Brain microvascular endothelial cell (primary cell): Measurements from ENCODE around the gene TNIP2.

ENCODE experiments used
- DNase-seq: peaks from one replicate; pipeline ENCODE4 v3.0.0-alpha.2; 2020
- H3K27ac ChIP-seq: fragments of 250-450 bp; sonication (Bioruptor Pico); 2 replicates; pipeline ENCODE4 v1.5.1; 2020; ENCODE audit warnings: mild to moderate bottlenecking, moderate library complexity
- H3K27me3 ChIP-seq: fragments of 250-450 bp; sonication (Bioruptor Pico); replicated peaks from 2 replicates; pipeline ENCODE4 v1.5.1; 2020; ENCODE audit warnings: mild to moderate bottlenecking
- H3K36me3 ChIP-seq: fragments of 250-450 bp; sonication (Bioruptor Pico); replicated peaks from 2 replicates; pipeline ENCODE4 v1.5.1; 2020; ENCODE audit warnings: mild to moderate bottlenecking
- H3K4me3 ChIP-seq: 2 replicates; pipeline ENCODE4 v1.5.1; 2011; ENCODE audit warnings: low read depth, mild to moderate bottlenecking, control low read depth, low read length, moderate library complexity
- in situ Hi-C: cut with HindIII; loops from 2 replicates; pipeline ENCODE4 v1.10.0; 2017; ENCODE audit warnings: low sequenced_read_pairs, low pct_ligation_motif_present
- TF ChIP-seq, protein P1 (sequence below): IDR thresholded peaks from 2 replicates; pipeline ENCODE4 v1.5.1; 2011; ENCODE audit warnings: low read depth, mild to moderate bottlenecking, moderate library complexity, low read length, control low read depth, inconsistent platforms; ENCODE audit errors: missing control alignments

The TNIP2 gene, protein sequence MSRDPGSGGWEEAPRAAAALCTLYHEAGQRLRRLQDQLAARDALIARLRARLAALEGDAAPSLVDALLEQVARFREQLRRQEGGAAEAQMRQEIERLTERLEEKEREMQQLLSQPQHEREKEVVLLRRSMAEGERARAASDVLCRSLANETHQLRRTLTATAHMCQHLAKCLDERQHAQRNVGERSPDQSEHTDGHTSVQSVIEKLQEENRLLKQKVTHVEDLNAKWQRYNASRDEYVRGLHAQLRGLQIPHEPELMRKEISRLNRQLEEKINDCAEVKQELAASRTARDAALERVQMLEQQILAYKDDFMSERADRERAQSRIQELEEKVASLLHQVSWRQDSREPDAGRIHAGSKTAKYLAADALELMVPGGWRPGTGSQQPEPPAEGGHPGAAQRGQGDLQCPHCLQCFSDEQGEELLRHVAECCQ

DNA sequence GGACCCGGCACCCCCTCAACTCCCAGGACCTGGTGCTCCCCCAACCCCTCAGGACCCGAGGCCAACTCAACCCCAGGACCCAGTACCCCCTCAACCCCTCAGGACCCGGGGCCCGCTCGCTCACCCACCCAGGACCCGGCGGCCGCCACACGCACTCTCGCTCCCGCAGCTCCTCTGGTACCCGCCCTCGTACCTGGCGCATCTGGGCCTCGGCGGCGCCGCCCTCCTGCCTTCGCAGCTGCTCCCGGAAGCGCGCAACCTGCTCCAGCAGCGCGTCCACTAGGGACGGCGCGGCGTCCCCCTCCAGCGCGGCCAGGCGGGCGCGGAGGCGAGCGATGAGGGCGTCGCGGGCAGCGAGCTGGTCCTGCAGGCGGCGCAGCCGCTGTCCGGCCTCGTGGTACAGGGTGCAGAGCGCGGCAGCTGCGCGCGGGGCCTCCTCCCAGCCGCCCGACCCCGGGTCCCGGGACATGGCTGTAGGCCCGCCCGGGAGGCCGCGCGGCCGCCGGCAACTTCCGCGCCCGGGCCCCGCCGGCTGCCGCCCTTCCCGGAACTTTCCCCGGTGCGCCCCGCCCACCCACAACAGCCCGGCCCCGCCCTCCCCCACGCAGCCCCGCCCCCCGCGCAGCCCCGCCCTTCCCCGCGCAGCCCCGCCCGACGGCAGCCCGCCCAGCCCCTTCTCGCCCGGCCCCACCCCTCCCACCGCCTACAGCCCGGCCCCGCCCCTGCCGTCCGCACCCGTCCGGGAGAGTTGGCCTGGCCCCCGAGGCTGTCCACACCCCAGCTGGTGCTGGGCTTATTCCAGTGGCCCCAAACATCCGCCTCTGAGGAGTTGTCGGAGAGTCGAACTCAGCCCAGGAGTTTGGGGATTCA lies at the start of gene TNIP2:
TNIP2 (minus strand) TSS at position 516 of the 870 bp plus-strand sequence; CDS start at position 469, 47 bp downstream.
- in situ Hi-C loops: no loop called here
- TF ChIP-seq, protein P1, sequence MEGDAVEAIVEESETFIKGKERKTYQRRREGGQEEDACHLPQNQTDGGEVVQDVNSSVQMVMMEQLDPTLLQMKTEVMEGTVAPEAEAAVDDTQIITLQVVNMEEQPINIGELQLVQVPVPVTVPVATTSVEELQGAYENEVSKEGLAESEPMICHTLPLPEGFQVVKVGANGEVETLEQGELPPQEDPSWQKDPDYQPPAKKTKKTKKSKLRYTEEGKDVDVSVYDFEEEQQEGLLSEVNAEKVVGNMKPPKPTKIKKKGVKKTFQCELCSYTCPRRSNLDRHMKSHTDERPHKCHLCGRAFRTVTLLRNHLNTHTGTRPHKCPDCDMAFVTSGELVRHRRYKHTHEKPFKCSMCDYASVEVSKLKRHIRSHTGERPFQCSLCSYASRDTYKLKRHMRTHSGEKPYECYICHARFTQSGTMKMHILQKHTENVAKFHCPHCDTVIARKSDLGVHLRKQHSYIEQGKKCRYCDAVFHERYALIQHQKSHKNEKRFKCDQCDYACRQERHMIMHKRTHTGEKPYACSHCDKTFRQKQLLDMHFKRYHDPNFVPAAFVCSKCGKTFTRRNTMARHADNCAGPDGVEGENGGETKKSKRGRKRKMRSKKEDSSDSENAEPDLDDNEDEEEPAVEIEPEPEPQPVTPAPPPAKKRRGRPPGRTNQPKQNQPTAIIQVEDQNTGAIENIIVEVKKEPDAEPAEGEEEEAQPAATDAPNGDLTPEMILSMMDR: peak; percentile 30
- peak within 1 kb of the TSS; percentile 81 for H3K4me3 ChIP-seq
- no peaks in the 10 kb centered on the region for H3K27me3 ChIP-seq
- peak within 1 kb of the TSS; percentile 28 for H3K27ac ChIP-seq
- H3K36me3 ChIP-seq: no peaks in the 10 kb centered on the region
- peak; percentile 53 for DNase-seq

DNA sequence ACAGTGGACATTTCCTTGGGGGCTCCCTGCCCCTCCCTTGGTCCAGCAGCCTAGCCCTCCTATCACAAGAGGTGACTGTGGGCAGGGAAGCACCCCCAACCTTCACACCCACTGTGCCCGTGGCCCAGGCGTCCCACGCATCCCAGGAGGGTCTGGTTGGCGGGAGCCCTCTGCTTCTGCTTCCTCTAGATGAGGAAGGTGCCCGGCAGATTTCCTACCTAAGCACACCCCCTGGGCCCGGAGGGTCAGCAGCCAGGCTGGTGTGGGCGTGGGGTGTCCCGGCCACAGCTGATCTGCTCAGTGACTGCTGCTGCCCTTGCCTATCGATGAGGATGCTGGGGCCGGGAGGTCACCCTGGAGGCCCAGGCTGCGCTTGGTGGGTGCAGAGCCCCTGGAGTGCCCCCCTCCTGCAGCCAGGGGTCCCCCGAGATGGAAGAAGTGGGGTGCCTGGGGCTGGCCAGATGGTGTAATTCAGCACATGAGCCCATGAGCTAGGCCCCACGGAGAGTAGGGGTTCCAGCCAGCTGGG lies 48.9 kb upstream of the TNIP2 start:
- in situ Hi-C loops: no loop called here
- TF ChIP-seq, protein P1: no peak
- no peaks in the 10 kb centered on the region for H3K27me3 ChIP-seq
- no peak for DNase-seq
- no peak overlapping the region for H3K4me3 ChIP-seq
- no peak overlapping the region for H3K27ac ChIP-seq
- H3K36me3 ChIP-seq: no peaks in the 10 kb centered on the region

DNA sequence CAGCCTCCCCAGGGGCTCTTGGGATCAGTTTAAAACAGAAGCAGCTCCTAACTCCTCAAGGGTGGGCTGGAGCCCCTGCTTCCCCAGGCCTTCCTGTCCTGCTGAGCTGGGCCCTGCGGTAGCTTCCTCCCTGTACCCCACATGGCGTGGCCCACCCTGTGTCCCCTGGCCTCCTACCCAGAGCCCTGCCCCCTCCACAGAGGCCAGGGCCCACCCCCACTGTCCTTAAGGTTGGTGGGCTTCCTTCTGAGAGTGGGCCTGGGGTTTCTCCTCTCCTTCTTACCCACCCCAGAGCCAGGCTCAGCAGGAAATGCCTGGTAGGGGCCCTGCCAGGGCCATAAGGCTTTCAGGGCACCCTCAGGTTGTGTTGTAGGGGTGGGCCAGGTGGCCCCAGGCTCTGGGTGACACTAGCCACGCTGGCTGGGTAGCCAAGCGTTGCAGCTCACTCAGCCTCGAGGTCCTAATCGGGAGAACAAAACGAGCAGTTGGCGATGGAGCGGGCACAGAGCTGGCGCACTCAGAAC lies 48.4 kb upstream of the TNIP2 start:
- Histone ChIP-seq H3K27ac (no peak overlapping the region), H3K36me3 (no peaks in the 10 kb centered on the region), H3K27me3 (no peaks in the 10 kb centered on the region), H3K4me3 (no peak overlapping the region)
- in situ Hi-C loops: no loop called here
- DNase-seq: no peak
- TF ChIP-seq, protein P1: no peak

DNA sequence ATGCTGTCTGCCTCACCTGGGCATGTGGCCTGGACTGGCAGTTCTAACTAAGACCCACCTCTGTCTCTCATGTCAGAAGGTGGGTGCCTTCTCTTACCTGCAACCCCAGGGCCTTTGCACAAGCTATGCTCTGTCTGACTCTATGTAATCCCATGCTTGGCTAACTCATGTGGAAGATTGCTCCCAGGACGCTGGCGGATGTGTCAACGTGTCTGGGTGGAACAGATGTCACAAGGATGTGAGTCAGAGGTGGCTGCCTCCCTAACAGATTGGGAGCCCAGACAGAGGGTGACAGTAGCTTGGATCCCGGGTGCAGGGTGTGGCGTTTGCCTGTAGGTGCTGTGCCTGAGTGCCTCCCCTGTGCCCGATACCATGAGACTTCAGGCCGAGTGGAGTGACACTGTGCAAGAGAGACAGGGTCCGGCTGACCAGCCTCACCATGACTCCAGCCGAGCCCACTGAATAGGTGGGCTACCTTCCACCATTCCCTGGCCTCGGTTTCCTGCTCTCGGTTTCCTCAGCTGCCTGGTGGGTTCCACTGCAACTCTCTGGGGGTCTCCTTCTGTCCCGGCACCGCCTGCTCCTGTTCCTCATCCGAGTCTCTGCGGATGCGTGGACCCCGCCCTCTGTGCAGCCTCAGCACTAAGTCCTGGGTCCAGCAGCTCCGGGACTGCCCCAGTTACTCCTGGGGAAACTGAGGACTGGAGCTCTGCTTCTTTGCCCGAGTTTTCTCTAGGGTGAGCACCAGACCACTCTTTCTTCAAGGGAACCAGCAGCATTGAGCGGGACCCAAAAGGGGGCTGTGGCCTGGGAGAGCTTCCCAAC lies 47.7 kb upstream of the TNIP2 start:
- no peaks in the 10 kb centered on the region for H3K27me3 ChIP-seq
- no peaks in the 10 kb centered on the region for H3K36me3 ChIP-seq
- peak; percentile 24 for DNase-seq
- TF ChIP-seq, protein P1: no peak
- no peak overlapping the region for H3K27ac ChIP-seq
- in situ Hi-C loops: no loop called here
- no peak overlapping the region for H3K4me3 ChIP-seq
